Measurements from ENCODE around the gene PARP14.

The PARP14 gene

GRCh38 chr3:122748347-122748746 is 67.7 kb downstream of the PARP14 start:
- POLR2A ChIA-PET: no interaction called here
- TF ChIP-seq, protein P1, sequence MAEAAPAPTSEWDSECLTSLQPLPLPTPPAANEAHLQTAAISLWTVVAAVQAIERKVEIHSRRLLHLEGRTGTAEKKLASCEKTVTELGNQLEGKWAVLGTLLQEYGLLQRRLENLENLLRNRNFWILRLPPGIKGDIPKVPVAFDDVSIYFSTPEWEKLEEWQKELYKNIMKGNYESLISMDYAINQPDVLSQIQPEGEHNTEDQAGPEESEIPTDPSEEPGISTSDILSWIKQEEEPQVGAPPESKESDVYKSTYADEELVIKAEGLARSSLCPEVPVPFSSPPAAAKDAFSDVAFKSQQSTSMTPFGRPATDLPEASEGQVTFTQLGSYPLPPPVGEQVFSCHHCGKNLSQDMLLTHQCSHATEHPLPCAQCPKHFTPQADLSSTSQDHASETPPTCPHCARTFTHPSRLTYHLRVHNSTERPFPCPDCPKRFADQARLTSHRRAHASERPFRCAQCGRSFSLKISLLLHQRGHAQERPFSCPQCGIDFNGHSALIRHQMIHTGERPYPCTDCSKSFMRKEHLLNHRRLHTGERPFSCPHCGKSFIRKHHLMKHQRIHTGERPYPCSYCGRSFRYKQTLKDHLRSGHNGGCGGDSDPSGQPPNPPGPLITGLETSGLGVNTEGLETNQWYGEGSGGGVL (tag by site-specific recombination; IDR thresholded peaks at IDR 0.05): no peak
- TF ChIP-seq ZNF654 (tag by site-specific recombination; IDR thresholded peaks at IDR 0.05; ENCODE audit: low read depth) (no peak), TSHZ1 (tag by site-specific recombination; IDR thresholded peaks at IDR 0.05; ENCODE audit: borderline replicate concordance) (no peak), ZNF394 (tag by site-specific recombination; IDR thresholded peaks at IDR 0.05; ENCODE audit: borderline replicate concordance) (no peak), BCL11B (tag by site-specific recombination; IDR thresholded peaks at IDR 0.05; ENCODE audit: low read depth) (no peak), ZBTB17 (tag by site-specific recombination; IDR thresholded peaks at IDR 0.05) (no peak), INSM2 (tag by site-specific recombination; IDR thresholded peaks at IDR 0.05) (no peak), ZNF530 (tag by site-specific recombination; IDR thresholded peaks at IDR 0.05; ENCODE audit: low read depth) (no peak), ZNF404 (tag by site-specific recombination; IDR thresholded peaks at IDR 0.05) (no peak), SCRT1 (tag by site-specific recombination; IDR thresholded peaks at IDR 0.05; ENCODE audit: borderline replicate concordance) (no peak), OVOL3 (tag by site-specific recombination; IDR thresholded peaks at IDR 0.05) (no peak), ATF2 (tag by site-specific recombination; IDR thresholded peaks at IDR 0.05; ENCODE audit: low read depth) (no peak), IKZF3 (tag by site-specific recombination; IDR thresholded peaks at IDR 0.05) (no peak), ZNF560 (tag by site-specific recombination; IDR thresholded peaks at IDR 0.05; ENCODE audit: borderline replicate concordance) (no peak), ZBTB11 (tag by site-specific recombination; conservative IDR thresholded peaks at IDR 0.05; ENCODE audit: low read depth) (no peak), ZNF76 (tag by site-specific recombination; IDR thresholded peaks at IDR 0.05; ENCODE audit: borderline replicate concordance, low read depth) (no peak), ZNF629 (tag by site-specific recombination; IDR thresholded peaks at IDR 0.05) (no peak)
- H3K9me3 ChIP-seq (ENCODE audit: control insufficient read depth, insufficient read depth, low read depth, low read length): no peaks in the 10 kb centered on the region
- no peak overlapping the region for H3K27ac ChIP-seq (ENCODE audit: extremely low read depth, low read depth, low read length)
- no peaks in the 10 kb centered on the region for H3K4me1 ChIP-seq (ENCODE audit: control insufficient read depth, insufficient read depth, low read length)
- H3K4me3 ChIP-seq (ENCODE audit: low read depth, low read length): no peak overlapping the region
- H3K36me3 ChIP-seq (ENCODE audit: control insufficient read depth in 2 of 2, insufficient read depth in 1 of 2, low read length in 2 of 2): peaks cover 0 to 12% of the 10 kb centered on the region in 2 experiments; a peak in 1 of 3 replicates
- CTCF ChIA-PET: no interaction called here
